Measurements from ENCODE around the gene MYB.
"Not testable (repeated sequence)": the region's sequence is repeated elsewhere in the genome, so short reads cannot be mapped to it uniquely, and the experiment has no call there.

Gene MYB

DNA sequence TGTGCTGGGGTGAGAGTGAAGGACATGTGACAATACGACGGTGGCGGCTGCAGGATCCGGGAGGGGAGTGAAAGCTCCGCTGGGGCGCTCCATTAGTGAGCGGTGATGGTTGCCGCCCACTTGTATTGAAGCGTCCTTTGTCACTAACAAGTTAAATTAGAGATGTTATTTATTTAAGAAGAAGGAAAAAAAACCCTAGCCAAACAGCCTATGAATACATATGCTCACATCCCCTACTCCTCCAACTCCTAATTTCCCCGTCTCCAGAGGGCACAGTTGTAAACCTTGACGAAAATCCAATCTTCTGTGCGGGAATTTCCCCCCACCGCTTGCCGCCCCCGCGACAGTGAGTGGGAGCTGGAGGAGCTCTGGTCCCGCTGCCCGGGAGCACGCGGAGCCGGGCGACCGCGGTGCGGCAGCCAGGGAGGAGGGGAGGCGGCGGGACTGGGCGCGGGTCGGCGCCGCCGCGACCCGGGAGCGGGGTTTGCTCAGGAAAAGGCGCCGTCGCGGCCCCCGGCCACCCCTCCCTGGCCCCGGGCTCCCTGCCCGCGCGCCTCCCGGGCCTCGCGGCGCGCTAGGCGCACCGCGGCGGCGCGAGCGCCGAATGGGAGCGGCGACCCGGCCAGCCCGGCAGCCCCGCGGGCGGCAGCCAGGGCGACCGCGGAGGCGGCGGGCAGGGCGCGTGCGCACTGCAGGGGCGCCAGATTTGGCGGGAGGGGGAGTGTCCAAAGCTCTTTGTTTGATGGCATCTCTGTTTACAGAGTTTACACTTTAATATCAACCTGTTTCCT, at the start of gene MYB:
Gene MYB (plus strand): TSS at position 767 of the 791 bp plus-strand sequence. CDS start 206 bp downstream, outside the sequence.
- DNase-seq (ENCODE audit: low read depth): no peak
- TF ChIP-seq, protein P1, sequence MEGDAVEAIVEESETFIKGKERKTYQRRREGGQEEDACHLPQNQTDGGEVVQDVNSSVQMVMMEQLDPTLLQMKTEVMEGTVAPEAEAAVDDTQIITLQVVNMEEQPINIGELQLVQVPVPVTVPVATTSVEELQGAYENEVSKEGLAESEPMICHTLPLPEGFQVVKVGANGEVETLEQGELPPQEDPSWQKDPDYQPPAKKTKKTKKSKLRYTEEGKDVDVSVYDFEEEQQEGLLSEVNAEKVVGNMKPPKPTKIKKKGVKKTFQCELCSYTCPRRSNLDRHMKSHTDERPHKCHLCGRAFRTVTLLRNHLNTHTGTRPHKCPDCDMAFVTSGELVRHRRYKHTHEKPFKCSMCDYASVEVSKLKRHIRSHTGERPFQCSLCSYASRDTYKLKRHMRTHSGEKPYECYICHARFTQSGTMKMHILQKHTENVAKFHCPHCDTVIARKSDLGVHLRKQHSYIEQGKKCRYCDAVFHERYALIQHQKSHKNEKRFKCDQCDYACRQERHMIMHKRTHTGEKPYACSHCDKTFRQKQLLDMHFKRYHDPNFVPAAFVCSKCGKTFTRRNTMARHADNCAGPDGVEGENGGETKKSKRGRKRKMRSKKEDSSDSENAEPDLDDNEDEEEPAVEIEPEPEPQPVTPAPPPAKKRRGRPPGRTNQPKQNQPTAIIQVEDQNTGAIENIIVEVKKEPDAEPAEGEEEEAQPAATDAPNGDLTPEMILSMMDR (IDR thresholded peaks at IDR 0.05; ENCODE audit: control insufficient read depth, insufficient read depth, low read depth, low read length, missing control alignments): no peak
- peak within 1 kb of the TSS; percentile 54 for H3K4me3 ChIP-seq (ENCODE audit: control insufficient read depth, low read depth, low read length)

DNA sequence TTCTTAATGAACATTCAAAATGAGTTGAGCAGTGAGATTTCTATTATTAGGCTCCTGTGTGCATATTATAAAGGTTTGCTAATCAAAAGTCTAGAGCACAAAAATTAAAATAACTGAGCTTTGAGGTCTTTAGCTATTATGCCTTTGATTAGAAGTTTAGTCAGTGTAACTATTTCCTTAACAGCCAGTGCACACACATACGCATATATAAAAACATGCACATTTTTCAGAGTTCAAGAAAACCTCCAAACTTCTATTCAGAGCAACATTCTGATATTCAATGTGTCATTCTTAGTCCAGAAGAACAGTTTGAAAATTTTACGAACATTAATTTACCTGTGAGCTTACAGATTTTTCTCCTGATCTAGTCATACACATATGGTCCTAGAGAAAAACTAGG, 48.3 kb upstream of the MYB start:
- no peak overlapping the region for H3K4me3 ChIP-seq (ENCODE audit: control insufficient read depth, low read depth, low read length)
- TF ChIP-seq, protein P1 (IDR thresholded peaks at IDR 0.05; ENCODE audit: control insufficient read depth, insufficient read depth, low read depth, low read length, missing control alignments): no peak
- DNase-seq (ENCODE audit: low read depth): no peak

DNA sequence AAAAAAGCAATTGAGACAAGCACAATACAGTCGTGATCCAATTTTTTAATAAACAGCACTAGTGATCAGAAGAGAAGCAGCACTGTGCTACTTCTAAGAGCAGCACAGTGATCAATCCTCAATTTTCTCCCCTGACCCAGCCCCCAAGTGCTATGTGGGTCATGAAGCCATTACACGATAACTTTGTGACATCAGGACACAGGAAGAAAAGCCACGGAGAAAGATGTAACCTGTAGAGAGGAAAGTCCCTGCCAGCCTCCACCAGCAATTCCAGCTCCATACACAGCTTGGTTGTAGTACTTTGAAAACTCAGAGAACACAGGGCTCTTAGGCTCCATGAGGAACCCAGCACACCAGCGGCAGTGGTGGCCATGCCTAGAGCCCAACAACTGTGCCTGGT, 45.3 kb upstream of the MYB start:
- H3K4me3 ChIP-seq (ENCODE audit: control insufficient read depth, low read depth, low read length): no peak overlapping the region
- TF ChIP-seq, protein P1 (IDR thresholded peaks at IDR 0.05; ENCODE audit: control insufficient read depth, insufficient read depth, low read depth, low read length, missing control alignments): no peak
- no peak for DNase-seq (ENCODE audit: low read depth)

DNA sequence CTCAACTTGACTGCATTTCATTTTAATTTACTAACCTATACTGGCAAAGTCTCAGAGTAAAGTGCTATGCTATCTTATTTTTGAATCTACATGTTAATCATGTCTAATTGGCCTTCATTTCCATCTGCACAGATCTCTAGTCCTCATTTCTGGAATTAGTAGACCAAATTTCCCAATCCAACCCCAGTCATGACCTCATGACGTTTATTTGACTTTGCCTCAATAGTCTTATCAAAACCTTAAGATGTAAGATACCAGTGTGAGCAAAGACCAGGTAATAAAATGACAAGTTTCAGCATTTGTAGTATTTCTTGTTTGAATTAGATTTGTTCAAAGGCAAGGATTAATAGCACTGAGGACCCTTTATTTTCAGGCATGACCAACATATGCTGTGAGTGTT, 43.3 kb upstream of the MYB start:
- DNase-seq (ENCODE audit: low read depth): no peak
- TF ChIP-seq, protein P1 (IDR thresholded peaks at IDR 0.05; ENCODE audit: control insufficient read depth, insufficient read depth, low read depth, low read length, missing control alignments): no peak
- H3K4me3 ChIP-seq (ENCODE audit: control insufficient read depth, low read depth, low read length): no peak overlapping the region

DNA sequence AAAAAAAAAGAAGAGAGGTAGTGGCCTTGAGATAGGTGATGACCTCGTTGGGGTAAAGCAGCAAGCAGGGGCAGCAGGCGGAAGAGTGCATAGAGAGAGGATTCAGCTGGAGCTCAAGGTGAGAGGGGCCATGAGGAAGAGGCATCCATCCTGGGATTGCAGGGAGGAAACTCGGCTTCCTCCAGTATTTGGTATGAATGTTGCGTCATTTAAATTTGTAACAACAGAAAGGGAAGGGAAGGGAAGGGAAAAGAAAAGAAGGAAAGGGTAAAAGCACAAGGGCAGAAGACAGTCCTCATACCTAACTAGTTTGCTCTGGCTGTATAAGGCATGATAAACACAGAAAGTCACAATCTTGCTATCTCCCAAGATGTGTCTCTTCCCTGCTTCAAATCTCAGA, 39.9 kb upstream of the MYB start:
- no peak overlapping the region for H3K4me3 ChIP-seq (ENCODE audit: control insufficient read depth, low read depth, low read length)
- DNase-seq (ENCODE audit: low read depth): no peak
- TF ChIP-seq, protein P1 (IDR thresholded peaks at IDR 0.05; ENCODE audit: control insufficient read depth, insufficient read depth, low read depth, low read length, missing control alignments): no peak

DNA sequence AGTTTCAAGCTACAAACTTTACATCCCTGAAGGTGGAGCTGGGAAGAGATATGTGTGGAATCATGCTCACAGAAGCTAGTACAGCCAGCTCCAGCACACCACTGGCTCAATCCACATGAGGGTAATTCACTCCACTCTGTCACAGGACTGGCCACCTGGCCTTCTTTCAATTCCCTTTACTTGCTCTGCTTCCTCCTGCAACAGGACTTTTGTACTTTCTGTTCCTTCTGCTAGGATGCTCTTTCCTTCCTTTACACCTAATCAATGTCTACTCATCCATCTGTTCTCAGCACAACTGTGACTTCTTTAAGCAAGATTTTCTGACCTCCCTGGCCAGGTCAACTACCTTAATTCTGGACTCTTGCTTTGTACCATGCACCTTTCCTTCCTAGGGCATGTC, 39.4 kb upstream of the MYB start:
- TF ChIP-seq, protein P1 (IDR thresholded peaks at IDR 0.05; ENCODE audit: control insufficient read depth, insufficient read depth, low read depth, low read length, missing control alignments): no peak
- H3K4me3 ChIP-seq (ENCODE audit: control insufficient read depth, low read depth, low read length): no peak overlapping the region

DNA sequence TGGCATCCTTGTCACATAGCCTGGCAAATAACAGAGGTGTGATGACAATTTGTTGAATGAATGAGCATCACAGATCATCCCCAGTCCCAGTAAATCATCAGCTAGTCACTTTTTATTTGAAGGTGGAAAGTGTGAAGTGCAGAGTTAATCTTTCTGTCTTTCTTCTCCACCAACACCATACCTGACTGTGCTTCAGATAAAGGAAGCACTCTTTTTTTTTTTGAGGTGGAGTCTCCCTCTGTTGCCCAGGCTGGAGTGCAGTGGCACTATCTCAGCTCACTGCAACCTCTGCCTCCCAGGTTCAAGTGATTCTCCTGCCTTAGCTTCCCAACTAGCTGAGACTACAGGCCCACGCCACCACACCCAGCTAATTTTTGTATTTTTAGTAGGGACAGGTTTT, 38.9 kb upstream of the MYB start:
- not testable (repeated sequence) for H3K4me3 ChIP-seq (ENCODE audit: control insufficient read depth, low read depth, low read length)

More for the DNA sequence above, 39.4 kb upstream of the MYB start:
- no peak for DNase-seq (ENCODE audit: low read depth)

More for the DNA sequence above, 38.9 kb upstream of the MYB start:
- DNase-seq (ENCODE audit: low read depth): not testable (repeated sequence)

Measured in AG09309 (cell line).